Occipital lobe (tissue), 2 donors: ENCODE measurements around the gene NUDT6. TPM values are rescaled to one million over a fixed set of nuclear protein-coding genes. Genes with fewer than 3 reads are reported as not detected.

Source experiments
- DNase-seq: peaks from one replicate; lab custom pipeline; 2025; lab: John Stamatoyannopoulos, UW
- total RNA-seq: library from RNA; depleted of rRNA; stranded (reverse); fragments of >200 nt; gene quantifications from one replicate; pipeline ENCODE4 v1.2.3, GENCODE V29; 2014

Gene NUDT6
- total RNA-seq, 1 donor from 2014 or later: 6.4 TPM

DNA sequence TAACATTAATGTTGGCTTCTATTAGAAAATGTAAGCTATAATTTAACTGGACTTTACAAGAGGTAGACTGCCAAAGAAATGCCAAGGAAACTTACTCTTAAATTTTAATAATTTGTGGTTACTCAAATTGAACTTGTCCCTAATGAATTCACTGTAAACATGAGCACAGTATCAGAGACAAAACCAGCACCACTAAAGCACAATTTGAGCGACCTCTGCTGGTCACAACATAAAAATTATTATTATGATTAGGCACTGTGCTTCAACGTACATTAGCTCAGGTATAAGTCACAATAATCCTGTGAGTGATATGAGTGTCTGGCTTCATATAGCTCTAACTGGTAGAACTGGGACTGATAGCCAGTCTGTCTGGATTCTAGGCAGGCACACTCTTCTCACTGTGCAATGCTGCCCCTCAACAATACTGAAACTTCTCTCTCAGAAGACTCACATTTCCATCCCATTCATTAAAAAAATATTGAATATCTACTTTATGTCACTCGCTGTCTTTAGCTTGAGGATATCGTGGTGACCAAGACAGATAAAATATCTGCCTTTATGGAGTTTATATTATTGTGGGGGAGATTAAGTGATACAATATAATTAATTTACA, 8.0 kb downstream of the NUDT6 start:
- no peak for DNase-seq

DNA sequence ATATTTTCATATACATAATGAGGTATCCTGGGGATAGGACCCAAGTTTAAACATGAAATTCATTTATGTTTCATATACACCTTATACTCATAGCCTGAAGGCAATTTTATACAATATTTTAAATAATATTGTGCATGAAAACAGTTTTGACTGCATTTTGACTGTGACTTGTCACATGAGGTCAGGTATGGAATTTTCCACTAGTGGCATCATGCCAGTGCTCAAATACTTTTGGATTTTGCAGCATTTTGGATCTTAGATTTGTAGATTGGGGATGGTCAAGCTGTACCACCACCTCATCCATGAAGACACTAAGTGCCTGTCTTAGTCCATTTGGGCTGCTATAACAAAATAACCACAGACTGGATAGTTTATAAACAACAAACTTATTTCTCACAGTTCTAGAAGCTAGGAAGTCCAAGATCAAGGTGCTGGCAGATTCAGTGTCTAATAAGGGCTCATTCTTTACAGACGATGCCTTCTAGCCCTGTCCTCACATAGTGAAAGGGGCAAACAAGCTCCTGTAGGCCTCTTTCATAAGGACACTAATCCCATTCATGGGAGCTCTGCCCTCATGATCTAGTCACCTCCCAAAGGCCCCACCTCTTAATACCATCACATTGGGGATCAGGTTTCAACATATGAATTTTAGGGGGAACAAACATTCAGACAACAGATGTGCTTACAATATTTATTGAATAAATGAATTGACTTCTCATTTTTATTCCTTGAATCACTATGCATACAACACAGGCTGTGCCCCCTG, 9.4 kb downstream of the NUDT6 start:
- no peak for DNase-seq

DNA sequence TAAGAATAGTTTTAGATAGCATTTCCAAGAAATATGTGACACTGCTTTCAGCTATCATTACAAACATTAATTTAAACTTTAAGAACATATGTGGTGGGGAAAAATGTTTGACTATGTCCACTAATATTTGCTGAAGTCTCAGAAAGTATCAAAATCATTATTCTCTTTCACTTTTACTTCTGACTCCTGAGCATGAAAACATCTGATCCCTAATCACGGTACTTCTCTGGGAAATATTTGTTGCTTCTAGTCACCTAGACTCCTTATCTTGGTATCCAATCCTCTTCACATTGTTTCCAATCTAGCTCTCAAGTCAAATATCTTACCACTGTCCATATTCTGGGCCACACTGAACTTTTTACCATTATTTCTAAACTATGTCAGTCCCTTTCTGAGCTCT, 10.8 kb downstream of the NUDT6 start:
- DNase-seq: no peak

DNA sequence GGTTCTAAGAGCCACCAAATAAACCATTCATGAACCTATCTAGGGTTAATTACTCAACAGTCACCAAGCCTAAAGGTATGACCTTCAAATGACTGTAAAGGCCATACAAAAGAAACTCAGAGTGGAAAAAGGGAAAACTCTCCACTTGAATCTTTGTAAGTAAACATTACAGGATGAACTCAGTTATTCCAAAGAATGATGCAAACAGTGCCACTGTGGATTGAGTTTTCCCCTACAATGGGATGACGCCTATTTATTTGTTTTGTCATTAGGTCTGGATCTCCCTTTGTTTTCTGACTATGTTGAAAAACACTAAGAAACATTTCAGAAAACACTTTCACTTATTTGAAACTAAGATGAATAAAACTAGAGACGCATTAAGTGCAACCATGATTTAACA, 12.7 kb downstream of the NUDT6 start:
- DNase-seq: no peak

DNA sequence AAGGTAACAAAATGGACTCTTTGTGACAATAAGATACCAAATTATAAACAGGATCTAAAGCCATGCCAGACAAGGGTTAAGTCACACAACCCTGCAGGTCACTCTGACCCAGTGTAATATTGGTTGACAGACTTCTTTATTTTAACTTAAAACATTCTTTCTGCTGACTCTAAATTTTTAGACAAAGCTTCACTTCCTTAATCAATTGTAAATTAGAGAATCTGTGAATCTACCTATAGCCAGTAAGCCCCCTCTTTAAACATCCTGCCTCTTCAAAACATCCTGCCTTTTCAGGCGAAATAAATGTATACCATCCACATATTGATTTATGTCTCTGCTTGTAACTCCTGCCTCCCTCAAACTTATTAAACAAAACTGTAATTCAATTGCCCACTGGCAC, 14.2 kb downstream of the NUDT6 start:
- no peak for DNase-seq

DNA sequence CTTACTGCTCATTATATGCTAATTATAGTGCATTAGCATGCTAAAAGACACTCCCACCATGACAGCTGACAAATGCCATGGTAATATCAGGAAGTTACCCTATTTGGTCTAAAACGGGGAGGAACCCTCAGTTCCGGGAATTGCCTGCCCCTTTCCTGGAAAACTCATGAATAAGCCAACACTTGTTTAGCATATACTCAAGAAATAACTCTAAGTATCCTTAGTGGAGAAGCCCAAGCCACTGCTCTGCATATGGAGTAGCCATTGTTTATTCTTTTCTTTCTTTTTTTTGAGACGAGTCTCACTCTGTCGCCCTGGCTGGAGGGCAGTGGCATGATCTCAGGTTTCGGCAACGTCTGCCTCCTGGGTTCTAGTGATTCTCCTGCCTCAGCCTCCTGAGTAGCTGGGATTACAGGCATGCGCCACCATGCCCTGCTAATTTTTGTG, 15.5 kb downstream of the NUDT6 start:
- DNase-seq: no peak

DNA sequence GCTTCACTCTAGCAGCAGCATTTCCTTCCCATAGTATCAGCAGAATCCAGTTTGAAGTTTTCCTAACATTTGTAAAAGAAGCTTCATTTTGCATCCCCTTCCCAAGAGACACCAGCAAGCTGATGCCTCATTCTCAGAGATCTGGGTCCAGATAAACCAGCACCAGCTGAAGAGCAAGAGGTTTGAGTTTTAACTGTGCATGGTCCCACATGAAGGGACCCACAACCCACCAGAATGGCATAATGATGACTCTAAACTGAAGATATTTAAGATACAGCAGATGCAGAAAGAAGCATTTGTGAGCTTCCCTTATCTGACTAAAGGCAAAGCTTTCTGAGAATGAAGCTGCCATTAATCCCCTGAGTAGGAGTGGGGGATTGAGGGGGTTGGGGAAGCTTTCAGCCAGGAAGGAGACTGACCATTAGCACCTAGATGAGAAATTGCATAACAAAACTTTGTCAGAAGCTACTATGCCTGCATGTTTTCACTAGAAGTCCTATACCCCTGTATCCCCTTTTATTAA, 18.6 kb downstream of the NUDT6 start:
- no peak for DNase-seq

DNA sequence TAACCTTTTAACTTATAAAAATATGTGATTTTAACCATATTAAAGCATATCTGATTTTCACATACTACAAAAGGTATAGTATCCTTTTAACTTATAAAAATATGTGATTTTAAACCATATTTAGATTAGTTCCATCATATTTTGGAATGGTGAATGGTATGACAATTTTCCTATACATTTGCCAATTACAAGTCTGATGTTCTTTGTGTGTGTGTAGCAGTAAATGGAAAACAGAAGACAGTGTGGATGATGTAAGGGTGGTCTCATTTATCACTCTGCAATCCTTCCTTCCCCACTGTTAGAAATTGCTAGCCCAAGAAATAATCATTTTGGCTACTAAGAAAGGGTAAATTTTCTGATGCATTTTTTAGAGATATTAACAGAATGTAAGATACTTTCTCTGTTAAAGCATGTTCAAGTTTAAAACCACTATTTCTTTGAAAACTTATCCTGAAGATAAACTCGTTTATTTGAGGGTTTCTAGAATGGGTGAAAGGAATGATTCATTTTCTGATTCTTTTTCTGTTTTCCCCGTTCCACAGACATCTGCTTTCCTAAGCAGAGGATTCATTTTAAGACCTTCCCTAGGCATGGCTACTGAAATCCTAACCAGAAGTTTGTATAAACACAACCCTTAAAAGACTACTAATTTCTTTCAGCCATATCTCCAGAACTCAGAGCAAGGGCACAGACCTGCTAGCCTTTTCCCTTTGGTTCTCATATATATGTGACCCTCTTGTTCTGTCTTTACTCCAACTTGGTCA, 21.0 kb downstream of the NUDT6 start:
- DNase-seq: no peak

DNA sequence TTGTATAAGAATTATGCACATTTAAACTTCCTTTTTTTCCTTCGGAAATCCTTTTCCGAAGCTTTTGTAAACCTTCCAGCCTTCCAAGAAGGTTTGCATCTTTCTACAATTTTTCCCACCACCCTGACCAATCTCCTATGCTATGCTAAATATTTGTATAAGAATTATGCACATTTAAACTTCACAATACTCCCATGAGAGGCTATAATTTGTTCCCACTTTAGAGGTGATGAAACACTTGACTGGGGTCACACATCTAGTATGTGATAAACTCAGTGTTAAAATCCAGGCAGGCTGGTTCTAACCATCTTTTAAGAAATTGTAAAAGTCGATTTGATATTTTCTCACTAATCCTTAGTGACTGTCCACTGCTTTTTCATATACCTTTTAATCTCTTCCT, 22.1 kb downstream of the NUDT6 start:
- DNase-seq: no peak

DNA sequence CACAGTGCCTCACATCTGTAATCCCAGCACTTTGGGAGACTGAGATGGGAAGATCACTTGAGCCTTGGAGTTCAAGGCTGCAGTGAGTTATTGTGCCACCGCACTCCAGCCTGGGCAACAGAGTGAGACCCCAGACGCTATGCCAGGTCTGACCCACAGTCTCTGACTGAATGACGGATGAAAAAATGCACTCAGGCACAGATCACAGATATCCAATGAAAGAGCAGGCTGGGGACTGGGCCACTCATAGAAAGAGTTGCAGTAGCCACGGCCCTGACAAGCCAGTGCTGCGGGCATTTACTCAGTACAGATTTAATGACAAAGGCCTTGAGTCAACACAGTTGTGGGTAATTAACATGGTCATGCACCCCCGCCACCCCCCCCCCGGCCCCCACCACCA, 22.7 kb downstream of the NUDT6 start:
- DNase-seq: no peak

DNA sequence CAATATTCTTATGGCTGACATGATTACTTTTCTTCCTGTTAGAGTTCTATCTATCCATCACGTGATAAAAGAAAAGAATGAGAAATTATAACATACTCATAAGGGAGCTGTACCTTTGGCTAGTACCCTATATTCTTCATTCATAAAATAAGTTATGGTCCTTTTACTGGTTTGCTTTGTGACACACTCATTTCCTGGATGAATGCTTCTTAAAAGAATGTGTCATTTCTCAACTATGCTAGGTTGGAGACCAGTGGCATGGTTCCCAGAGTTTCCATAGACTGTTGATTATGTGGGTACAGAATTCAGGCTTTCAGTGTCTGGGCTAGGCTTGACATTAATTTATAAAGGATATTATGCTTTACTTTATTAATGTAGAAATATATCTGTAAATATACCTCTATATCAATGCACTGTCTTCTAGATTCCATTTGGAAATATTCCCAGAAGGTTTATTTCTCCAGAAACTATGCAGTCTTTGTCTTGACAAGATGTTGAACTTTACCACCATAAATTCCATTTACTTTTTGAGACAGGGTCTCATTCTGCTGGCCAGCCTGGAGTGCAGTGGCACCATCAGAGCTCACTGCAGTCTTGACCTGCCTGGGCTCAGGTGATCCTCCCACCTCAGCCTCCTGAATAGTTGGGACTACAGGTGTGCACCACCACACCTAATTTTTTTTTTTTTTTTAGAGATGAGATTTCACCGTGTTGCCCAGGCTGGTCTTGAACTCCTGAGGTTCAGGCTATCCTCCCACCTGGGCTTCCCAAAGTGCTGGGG, 23.8 kb downstream of the NUDT6 start:
- no peak for DNase-seq

DNA sequence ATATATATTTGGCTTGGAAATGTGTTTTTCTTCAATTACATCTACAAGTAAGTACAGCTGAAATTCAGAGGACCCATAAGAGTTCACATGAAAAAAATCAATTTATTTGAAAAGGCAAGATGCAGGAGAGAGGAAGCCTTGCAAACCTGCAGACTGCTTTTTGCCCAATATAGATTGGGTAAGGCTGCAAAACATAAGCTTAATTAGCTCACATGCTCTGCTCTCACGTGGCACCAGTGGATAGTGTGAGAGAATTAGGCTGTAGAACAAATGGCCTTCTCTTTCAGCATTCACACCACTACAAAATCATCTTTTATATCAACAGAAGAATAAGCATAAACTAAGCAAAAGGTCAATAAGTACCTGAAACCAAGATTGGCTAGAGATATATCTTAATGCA, 26.1 kb downstream of the NUDT6 start:
- DNase-seq: no peak

DNA sequence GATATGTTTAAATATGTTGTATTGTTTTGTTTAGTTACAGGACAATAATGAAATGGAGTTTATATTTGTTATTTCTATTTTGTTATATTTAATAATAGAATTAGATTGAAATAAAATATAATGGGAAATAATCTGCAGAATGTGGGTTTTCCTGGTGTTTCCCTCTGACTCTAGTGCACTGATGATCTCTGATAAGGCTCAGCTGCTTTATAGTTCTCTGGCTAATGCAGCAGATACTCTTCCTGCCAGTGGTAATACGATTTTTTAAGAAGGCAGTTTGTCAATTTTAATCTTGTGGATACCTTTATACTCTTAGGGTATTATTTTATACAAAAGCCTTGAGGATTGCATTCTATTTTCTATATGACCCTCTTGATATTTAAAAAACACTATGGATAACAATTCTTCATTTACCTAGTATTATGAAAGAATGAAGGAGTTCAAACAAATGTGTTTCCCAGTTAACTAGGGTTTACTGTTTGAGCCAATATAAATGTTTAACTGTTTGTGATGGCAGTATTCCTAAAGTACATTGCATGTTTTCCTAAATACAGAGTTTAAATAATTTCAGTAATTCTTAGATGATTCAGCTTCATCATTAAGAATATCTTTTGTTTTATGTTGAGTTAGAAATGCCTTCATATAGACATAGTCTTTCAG, 26.9 kb downstream of the NUDT6 start:
- no peak for DNase-seq

DNA sequence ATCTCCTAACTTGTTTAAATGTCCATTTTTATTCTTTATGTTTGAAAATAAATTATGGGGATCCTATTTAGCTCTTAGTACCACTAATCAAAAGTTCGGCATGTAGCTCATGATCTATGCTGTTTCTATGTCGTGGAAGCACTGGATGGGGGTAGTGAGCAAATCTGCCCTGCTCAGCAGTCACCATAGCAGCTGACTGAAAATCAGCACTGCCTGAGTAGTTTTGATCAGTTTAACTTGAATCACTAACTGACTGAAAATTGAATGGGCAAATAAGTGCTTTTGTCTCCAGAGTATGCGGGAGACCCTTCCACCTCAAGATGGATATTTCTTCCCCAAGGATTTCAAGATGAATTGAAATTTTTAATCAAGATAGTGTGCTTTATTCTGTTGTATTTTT, 27.6 kb downstream of the NUDT6 start:
- DNase-seq: no peak

DNA sequence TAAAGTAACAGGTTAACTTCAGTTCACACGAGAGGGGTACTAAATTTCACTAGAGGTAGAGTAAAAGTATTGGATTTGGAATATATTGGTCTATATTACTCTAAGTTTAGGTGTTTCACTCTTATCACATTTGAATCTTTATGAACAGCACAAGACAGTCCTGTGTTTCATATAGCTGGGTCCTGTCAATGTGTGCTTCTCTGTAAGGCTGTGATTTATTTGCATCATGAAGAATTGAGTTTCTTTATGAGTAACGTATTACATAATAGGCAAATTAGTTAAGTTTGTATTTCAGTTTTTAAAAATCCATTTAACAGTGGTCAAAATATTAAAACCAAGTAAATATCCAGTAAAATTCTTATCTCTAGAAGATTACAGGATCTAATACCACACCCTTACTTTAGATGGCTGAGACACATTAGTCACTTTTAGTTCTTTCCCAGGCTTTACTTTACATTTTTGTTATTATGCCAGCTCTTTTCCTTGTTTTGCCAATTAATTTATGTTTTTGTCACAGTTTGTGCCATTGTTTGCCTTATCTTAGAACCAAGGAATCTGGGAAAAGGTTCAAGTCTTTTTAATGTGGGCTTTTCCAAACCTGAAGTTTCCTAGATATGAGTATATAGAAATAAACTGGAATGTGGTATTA, 32.1 kb downstream of the NUDT6 start:
- DNase-seq: no peak

DNA sequence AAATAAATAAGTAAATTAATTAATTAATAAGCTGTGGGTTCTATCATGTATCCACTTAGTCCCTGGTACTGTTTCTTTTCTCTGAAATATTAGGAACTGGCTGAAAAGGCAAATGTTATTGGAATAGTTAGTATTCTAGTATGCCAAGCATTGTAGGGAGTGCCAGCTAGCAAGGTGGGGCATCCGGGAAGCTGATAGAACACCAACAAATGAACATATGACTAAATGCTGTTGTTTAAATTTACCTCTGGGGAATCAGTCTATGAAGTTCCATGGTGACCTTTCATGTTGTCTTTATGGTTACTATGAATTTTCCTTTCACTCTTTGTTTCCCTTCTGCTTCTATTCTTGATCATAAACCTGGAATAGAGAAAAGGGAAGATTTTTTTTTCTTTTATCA, 32.7 kb downstream of the NUDT6 start:
- DNase-seq: no peak

DNA sequence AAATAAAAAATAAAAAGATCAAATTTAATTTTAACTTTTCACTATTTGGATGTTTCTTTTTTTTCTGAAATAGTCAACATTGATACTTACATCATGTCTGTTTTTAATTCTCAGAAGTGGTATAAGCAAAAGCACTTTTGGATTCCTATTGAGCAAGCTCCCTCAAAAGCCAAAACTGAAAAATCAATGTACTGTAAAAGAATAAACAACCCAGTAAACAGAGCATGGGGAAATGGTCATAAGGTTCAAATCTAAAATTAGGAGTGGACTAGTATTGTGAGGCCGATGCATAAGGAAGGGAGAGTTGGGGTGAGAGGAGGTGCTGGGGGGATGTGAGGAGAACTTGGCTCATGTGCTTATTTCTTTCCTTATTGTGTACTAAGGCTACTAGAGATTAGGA, 37.9 kb downstream of the NUDT6 start:
- DNase-seq: no peak

DNA sequence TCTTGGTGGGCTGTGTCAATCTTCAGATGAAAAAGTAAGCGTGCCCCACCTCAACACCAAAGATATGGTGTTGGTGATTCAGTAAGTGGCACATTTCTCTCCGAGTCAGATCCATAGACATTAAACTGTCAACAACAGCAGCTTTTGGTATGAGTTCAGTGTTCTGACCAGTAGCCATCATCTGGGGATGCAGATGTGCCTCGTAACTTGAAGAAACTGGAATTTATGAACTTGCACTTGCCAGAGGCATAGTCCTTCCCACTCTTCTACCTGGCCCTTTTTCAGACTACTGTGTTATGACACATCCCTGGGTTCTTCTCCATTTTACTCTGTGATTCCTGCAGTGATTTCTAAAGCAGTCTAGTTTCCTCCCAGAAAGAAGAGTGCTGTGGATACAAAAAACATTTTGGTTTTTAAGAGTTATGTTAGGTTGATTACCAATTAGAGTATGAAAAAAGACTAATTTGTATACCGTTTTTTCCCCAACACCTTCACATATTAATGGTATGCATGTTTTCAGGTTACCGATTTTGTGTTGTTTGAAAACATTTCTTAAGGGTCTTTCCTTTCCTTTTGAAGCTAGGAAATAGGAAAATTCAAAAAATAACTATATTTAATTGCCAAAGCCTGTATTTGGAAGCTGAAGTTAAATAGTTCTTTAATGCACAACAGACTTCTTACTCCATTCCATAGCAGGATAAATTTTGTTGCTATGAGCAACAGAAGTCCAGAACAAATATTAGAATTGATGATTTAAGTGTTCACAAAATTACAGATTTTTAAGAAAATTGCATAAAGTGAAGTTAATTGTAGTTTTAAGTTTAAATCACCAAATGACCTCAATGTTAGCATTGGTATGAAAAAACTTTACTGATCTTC, 39.3 kb downstream of the NUDT6 start:
- no peak for DNase-seq

DNA sequence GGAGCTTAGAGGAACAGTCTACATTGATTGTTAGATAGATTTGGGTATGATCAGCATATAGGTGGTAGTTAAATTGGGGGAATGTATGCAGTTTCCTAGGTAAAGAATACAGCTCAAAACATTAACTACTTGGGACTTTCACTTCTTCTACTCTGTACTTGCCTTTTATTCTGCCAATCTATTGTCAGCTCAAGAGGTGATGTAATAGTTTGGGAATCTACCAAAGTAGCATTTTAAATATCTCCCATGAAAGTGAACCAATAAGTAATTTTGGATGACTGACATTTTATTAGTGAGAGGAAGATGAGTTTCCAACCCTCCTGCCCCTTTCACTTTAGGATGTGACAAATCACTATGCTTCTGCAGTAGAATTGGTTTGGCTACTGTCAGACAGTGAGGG, 43.4 kb downstream of the NUDT6 start:
- no peak for DNase-seq

DNA sequence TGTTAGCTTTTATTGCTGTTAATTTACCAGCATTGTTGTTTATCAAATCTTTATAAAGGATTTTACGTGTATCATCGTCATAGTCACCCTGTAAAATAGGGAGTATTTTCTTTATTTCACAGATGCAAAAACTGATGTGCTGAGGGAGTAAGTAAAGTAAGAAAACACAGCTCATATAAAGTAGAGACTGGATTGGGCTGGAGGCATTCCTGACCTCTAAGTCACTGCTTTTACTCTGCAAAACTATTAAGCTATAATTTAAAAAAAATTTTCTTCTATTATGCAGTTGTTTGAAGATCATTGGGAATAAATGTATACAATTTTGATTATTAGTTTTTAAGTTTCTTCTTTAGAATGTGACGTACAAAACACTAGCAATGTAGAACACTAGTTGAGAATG, 45.9 kb downstream of the NUDT6 start:
- DNase-seq: no peak
